ENCODE measurements around the gene KLF1.
A peak's percentile ranks its signal among the peaks of the same experiment; 100 is the strongest.
"Not testable (repeated sequence)": the region's sequence is repeated elsewhere in the genome, so short reads cannot be mapped to it uniquely, and the experiment has no call there.

The KLF1 gene

DNA sequence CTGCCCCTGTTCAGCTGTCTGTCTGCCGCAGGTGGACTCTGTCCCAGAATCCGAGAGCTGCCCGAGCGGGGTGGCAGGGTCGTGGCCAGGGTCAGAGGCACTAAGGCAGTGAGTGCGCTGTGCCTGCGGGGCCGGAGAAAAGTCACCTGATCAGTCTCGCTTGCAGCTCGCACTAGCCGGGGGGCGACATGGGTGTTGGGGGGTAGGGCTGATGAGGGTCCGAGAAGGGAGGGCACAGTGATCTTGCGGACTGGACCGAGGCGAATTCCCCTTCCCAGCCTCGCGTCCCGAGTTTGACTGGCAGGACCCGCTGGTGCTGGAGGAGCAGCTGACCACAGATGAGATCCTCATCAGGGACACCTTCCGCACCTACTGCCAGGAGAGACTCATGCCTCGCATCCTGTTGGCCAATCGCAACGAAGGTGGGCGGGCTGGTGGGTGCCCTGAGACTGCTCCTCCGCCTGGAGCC lies 4.6 kb upstream of the KLF1 start:
- Histone ChIP-seq H3K27ac (peak overlapping the region; percentile 69), H3K4me3 (peak overlapping the region; percentile 93)

DNA sequence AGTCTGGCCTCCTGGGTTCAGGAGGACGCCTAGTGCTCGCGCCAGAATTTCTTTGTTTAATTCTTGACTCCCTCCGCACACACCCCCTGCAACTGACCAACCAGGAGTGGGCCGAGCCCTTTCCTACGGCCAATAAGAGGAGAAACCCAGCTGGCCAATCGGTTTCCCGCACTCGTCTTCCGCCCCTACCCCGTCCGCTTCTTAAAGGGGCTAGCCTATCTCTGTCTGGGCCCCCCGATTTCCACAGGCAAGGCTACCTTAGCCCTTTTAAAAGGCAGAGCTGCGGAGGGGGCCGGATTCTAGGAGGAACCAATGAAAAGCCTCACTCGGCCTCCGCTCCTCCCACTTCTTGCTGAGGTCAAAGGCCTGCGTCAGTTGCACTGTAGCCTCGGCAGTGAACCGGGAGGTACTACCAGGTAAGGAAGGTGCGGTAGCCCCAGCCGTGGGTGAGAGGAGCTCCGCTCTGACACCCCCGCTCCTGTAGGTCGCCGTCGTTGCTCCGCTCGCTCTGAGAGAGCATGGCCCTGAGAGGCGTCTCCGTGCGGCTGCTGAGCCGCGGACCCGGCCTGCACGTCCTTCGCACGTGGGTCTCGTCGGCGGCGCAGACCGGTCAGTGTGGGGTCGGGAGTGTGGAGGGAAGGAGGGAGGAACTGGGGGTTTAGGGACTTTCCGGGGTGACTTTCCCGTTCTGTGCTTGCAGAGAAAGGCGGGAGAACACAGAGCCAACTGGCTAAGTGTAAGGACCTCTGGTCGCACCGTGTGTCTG lies 4.0 kb upstream of the KLF1 start, which contains the start of gene GCDH:
GCDH (plus strand) TSS at position 374 of the 766 bp plus-strand sequence; CDS start at position 519, 145 bp downstream.
- Histone ChIP-seq H3K9ac (peak within 1 kb of the TSS; percentile 82), H3K36me3 (peaks cover 34% of the 10 kb centered on the region), H3K27me3 (peaks cover 18% of the 10 kb centered on the region), H3K4me3 (peak within 1 kb of the TSS; percentile 93), H3K27ac (peak within 1 kb of the TSS; percentile 69), H3K4me1 (peaks cover 26% of the 10 kb centered on the region), H3K9me3 (no peaks in the 10 kb centered on the region), H3K4me2 (peak within 1 kb of the TSS; percentile 99), H4K20me1 (peaks cover 12% of the 10 kb centered on the region)
- no peak for TF ChIP-seq Cebpa-rat (IDR thresholded peaks at IDR 0.05)

More for the DNA sequence above, 4.6 kb upstream of the KLF1 start:
- Histone ChIP-seq H3K4me1 (peaks cover 26% of the 10 kb centered on the region), H3K9me3 (no peaks in the 10 kb centered on the region), H3K27me3 (peaks cover 12% of the 10 kb centered on the region), H3K4me2 (peak overlapping the region; percentile 99), H3K9ac (peak overlapping the region; percentile 82), H3K36me3 (peaks cover 41% of the 10 kb centered on the region), H4K20me1 (peaks cover 12% of the 10 kb centered on the region)
- no peak for TF ChIP-seq Cebpa-rat (IDR thresholded peaks at IDR 0.05)

DNA sequence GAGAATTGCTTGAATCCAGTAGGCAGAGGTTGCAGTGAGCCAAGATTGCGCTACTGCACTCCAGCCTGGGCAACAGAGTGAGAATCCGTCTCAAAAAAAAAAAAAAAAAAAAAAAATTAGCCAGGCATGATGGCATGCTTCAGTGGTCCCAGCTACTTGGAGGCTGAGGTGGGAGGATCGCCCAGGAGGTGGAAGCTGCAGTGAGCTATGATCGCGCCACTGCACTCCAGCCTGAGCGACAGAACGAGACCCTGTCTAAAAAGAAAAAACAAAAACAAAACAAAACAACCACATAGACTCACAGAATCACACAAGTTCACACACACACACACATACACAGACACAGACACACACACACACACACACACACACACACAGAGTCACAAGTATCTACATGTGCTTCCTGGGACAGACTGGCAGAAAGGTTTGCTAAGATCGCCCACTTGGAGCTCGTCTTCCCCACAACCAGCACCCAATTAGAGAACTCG lies 3.3 kb upstream of the KLF1 start:
- Histone ChIP-seq H4K20me1 (peaks cover 12% of the 10 kb centered on the region), H3K9ac (peak overlapping the region; percentile 66; the same call in 1 of the 2 replicates), H3K27ac (peak overlapping the region; percentile 28; the same call in 1 of the 2 replicates), H3K27me3 (peaks cover 25% of the 10 kb centered on the region), H3K4me2 (peak overlapping the region; percentile 88), H3K36me3 (peaks cover 28% of the 10 kb centered on the region), H3K4me1 (peaks cover 26% of the 10 kb centered on the region), H3K4me3 (peak overlapping the region; percentile 93)
- not testable (repeated sequence) for H3K9me3 ChIP-seq

DNA sequence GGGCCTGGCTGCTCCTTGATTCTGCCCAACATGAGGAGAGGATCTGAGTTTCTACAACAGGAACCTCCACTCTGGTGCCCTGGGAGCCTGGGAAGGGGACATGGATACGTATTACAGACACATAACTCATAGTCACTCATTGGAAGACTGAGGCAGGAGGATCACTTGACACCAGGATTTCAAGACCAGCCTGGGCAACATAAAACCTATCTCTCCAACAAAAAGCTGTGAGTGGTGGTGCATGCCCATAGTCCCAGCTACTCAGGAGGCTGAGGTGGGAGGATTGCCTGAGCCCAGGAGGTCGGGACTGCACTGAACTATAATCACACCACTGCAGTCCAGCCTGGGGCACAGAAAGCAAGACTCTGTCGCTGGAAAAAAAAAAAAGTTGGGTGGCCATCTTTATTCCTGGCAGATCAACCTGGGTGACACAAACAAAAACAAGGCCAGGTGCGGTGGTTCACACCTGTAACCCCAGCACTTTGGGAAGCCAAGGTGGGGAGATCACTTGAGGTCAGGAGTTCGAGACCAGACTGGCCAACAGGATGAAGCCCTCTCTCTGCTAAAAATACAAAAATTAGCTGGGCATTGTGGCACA lies 1.1 kb upstream of the KLF1 start:
- no peak overlapping the region for H3K4me2 ChIP-seq

DNA sequence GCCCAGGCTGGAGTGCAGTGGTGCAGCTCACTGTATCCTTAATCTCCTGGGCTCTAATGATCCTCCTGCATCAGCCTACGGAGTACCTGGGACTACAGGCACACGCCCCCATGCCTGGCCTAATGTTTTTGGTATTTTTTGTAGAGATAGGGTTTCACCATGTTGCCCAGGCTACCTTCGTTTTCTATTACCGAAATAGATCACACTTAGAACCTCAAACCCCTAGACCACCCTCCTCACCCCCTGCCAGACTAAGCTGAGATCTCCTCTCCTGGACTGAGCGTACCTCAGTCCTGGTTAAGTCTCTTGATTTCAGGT lies 391 bp downstream of the KLF1 start:
- Histone ChIP-seq H3K9ac (no peak overlapping the region), H4K20me1 (peaks cover 6% of the 10 kb centered on the region), H3K4me1 (peaks cover 21% of the 10 kb centered on the region), H3K27ac (no peak overlapping the region), H3K27me3 (peaks cover 42% of the 10 kb centered on the region), H3K4me2 (no peak overlapping the region), H3K36me3 (no peaks in the 10 kb centered on the region), H3K4me3 (no peak overlapping the region), H3K9me3 (peaks cover 22% of the 10 kb centered on the region)
- TF ChIP-seq Cebpa-rat (IDR thresholded peaks at IDR 0.05), result no peak

More for the DNA sequence above, 1.1 kb upstream of the KLF1 start:
- TF ChIP-seq Cebpa-rat (IDR thresholded peaks at IDR 0.05), result no peak
- Histone ChIP-seq H4K20me1 (peaks cover 12% of the 10 kb centered on the region), H3K36me3 (peaks cover 6% of the 10 kb centered on the region), H3K4me1 (peaks cover 26% of the 10 kb centered on the region), H3K27ac (no peak overlapping the region), H3K9me3 (peaks cover 22% of the 10 kb centered on the region), H3K9ac (no peak overlapping the region), H3K4me3 (no peak overlapping the region), H3K27me3 (peaks cover 42% of the 10 kb centered on the region)

DNA sequence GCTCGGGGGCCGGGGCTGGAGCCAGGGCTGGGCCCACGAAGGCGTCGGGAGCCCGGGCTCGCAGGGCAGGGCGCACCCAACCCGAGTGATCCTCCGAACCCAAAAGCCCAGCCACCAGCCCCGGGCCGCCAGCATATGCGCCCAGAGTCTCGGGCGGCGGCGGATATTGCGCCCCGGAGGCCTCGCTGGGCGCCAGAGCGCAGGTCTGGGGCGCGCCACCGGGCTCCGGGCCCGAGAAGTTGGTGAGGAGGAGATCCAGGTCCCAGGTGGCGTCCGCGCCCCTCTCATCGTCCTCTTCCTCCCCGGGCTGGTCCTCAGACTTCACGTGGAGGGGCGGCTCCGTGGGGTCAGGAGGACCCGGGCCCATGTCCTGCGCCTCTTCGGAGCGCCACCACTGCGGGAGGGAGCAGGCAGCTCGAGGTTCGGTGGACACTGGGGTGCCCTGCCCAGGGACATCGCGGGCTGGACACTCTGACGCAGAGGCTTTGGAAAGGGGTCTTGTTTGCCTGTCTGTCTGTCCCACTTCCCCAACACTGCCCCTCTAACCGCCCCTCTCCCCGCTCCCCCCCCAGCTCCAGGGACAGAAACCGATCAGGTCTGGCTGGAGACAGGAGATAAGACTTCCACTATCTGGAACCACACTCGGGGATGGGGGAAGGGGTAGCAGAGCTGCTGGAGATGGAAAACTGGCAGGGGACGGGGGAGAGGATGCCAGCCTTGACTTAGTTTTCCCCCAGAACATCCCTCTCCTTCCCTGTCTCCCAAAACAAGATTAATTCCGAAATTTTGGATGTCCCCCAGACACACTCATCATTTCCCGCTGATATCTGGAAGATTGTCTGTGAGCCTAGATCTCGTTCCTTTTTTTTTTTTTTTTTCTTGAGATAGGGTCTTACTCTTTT lies 1.0 kb downstream of the KLF1 start:
- Histone ChIP-seq H4K20me1 (no peaks in the 10 kb centered on the region), H3K9me3 (peaks cover 22% of the 10 kb centered on the region), H3K27ac (no peak overlapping the region), H3K36me3 (no peaks in the 10 kb centered on the region), H3K4me3 (no peak overlapping the region), H3K4me2 (no peak overlapping the region), H3K4me1 (peaks cover 19% of the 10 kb centered on the region), H3K27me3 (peaks cover 42% of the 10 kb centered on the region), H3K9ac (no peak overlapping the region)
- no peak for TF ChIP-seq Cebpa-rat (IDR thresholded peaks at IDR 0.05)

DNA sequence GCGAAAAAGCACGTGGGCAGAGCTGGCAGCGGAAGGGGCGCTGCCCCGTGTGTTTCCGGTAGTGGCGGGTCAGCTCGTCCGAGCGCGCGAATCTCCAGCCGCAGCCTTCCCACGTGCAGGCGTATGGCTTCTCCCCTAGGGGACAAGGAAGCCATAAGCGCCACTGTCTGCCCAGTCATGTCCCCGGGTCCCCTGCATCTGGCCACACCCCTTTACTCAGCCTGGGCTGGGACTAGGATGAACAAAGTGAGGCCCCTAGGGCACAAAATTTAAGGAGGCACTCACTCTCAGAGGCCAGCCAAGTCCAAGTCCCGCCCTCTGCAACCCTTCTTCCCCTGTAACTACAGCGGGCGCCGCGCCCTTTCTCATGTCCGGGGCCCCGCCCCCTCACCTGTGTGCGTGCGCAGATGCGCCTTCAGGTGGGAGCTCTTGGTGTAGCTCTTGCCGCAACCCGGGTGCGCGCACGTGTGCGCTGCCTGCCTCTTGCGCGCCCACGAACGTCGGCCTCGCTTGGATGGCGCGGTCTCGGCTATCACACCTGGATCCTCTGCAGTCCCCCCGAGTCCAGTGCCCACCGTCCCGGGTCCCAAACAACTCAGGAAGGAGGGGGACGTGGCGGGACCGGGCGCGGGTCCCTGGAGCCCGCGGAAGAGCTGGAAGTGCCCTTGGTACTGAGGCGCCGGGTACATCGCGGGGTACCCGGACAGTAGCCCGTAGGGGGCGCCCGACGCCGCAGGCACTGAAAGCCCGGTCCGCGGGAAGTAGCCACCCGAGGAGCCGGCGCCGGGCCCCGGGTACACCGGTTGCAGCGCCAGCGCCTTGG lies 1.9 kb downstream of the KLF1 start:
- Histone ChIP-seq H3K9me3 (peaks cover 22% of the 10 kb centered on the region), H3K36me3 (no peaks in the 10 kb centered on the region), H3K4me1 (peaks cover 22% of the 10 kb centered on the region), H4K20me1 (no peaks in the 10 kb centered on the region), H3K9ac (no peak overlapping the region), H3K4me2 (no peak overlapping the region), H3K4me3 (no peak overlapping the region), H3K27me3 (peaks cover 42% of the 10 kb centered on the region), H3K27ac (no peak overlapping the region)
- TF ChIP-seq Cebpa-rat (IDR thresholded peaks at IDR 0.05), result no peak

DNA sequence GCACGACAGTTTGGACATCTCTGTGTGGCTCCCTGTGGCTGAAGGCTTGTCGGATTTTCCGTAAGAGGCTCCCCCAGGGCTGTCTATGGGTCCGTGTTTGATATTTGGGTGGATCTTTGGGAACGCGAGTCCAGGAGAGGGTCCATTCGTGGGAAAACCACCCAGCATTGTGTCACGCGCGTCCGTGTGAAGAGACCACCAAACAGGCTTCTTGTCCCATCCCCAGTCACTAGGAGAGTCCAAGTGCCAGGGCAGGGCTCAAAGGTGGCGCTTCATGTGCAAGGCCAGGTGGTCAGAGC lies 2.4 kb downstream of the KLF1 start:
- no peak for TF ChIP-seq Cebpa-rat (IDR thresholded peaks at IDR 0.05)
- peaks cover 22% of the 10 kb centered on the region for H3K9me3 ChIP-seq
- H3K36me3 ChIP-seq, result no peaks in the 10 kb centered on the region
- no peaks in the 10 kb centered on the region for H4K20me1 ChIP-seq
- no peak overlapping the region for H3K9ac ChIP-seq
- peaks cover 21% of the 10 kb centered on the region for H3K4me1 ChIP-seq
- no peak overlapping the region for H3K27ac ChIP-seq
- H3K4me3 ChIP-seq, result no peak overlapping the region
- peaks cover 42% of the 10 kb centered on the region for H3K27me3 ChIP-seq
- H3K4me2 ChIP-seq, result no peak overlapping the region

DNA sequence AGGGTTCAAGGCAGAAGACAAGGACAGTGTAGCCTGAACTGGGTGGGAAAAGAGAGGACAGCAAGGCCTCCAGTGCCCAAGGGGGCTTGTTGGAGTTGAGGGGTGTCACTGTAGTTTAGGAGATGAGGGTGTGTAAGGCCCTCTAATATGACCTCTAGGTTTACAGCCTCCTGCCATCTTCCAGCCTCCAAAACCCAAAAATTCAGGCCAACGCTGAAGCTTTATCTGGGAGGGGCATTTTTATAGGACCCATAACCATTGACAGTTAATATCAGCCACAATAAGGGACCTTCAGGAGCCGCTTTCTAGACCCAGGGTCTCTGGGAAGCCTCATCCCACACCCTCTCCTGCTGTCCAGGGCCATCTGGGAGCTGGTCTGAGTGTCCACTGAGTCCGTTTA lies 2.8 kb downstream of the KLF1 start:
- Histone ChIP-seq H3K9me3 (peaks cover 22% of the 10 kb centered on the region), H3K36me3 (no peaks in the 10 kb centered on the region), H3K27me3 (peaks cover 42% of the 10 kb centered on the region), H3K9ac (no peak overlapping the region), H3K27ac (no peak overlapping the region), H4K20me1 (no peaks in the 10 kb centered on the region), H3K4me2 (no peak overlapping the region), H3K4me3 (no peak overlapping the region), H3K4me1 (peaks cover 18% of the 10 kb centered on the region)
- no peak for TF ChIP-seq Cebpa-rat (IDR thresholded peaks at IDR 0.05)

All from BLaER1 (cell line).